Measurements from ENCODE around the gene BPGM.

GRCh38 chr7:134708692-134709091, 62.0 kb downstream of the BPGM start:
- TF ChIP-seq CTCF (IDR thresholded peaks at IDR 0.05) (no peak), EZH2 (IDR thresholded peaks at IDR 0.05; ENCODE audit: borderline replicate concordance, insufficient read depth, low read depth, low read length, poor library complexity, severe bottlenecking) (no peak)
